NCI-H1417 (cell line): Measurements from ENCODE around the gene SFI1.
A peak's percentile ranks its signal among the peaks of the same experiment; 100 is the strongest.
"Not testable (repeated sequence)": the region's sequence is repeated elsewhere in the genome, so short reads cannot be mapped to it uniquely, and the experiment has no call there.

Experiments used
- DNase-seq, 3 experiments: peaks; one replicate each; lab custom pipeline; 2025; lab: John Stamatoyannopoulos, UW

Gene SFI1

DNA sequence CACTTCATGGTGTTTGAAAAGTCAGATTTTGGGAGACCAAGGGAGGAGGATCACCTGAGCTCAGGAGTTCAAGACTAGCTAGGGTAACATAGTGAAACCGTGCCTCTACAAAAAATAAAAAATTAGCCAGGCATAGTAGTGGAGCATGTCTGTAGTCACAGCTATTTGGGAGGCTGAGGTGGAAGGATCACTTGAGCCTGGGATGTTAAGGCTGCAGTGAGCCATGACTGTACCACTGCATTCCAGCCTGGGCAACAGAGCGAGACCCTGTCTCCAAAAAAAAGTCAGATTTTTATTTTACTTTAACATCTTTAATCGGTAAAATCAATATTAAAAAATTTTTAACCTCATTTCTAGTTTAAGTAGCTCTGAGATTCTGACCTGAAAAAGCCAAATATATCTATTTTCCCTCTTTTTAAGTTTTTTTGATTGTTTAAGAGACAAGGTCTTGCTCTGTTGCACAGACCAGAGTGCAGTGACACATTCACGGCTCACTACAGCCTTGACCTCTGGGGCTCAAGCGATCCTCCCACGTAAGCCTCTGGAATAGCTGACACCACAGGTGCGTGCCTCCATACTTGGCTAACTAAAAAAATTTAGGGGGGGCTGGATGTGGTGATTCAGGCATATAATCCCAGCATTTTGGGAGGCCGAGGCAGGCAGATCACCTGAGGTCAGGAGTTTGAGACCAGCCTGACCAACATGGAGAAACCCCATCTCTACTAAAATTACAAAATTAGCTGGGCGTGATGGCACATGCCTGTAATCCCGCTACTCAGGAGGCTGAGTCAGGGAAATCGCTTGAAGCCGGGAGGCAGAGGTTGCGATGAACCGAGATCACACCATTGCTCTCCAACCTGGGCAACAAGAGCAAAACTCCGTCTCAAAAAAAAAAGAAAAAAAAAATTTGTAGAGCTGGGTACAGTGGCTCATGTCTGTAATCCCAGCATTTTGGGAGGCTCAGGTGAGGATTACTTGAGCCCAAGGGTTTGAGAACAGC is 48.4 kb downstream of the SFI1 start:
- DNase-seq = no peak

DNA sequence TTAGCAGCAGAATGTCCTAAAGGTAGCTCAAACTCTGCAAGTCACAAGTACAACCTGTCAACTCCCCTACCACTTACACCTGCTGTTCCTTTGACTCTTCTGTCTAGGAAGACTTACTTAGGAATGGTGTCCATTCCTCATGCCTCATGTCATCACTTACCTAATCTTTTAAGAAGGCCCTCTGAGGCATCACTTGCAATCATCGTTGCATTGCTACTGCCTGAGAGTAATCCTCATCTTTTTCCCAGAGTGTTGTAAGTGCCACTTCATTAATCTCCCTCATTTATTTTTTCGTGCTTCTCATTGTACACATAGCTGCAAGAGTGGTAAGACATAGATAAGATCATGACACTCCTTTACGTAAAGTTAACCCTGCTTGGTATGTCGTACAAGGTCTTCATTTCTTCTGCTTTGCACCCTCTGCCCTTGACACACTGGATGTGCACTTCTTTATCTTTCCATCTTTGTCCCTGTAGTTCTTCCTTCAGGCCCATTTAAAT is 54.6 kb downstream of the SFI1 start:
- DNase-seq = no peak

DNA sequence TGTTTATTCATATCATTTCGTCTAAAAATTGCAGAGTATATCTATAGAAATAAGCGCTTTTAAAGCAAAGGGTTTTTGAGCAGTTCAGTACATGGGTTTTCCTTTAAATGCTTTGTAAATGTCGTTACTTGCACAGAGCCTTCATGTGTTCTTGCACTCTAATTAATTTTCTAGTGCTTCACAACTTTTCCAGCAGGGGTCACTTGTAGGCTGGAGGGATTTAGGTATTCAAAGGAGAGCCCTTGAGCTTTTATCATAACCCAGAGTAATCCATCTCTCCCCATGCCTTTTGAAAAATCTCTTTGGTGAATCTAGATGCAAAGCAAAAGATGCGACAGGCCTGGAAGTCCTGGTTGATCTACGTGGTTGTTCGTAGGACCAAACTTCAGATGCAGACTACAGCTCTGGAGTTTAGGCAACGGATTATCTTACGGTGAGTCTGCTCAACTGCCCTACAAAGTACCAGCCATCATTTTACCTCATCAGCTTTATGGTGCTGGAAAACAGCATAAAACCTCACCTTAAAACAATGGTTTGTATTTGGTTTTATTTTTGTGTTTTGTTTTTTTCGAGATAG is 60.4 kb downstream of the SFI1 start:
- DNase-seq = peak; percentile 6 to 40 (median 7)

DNA sequence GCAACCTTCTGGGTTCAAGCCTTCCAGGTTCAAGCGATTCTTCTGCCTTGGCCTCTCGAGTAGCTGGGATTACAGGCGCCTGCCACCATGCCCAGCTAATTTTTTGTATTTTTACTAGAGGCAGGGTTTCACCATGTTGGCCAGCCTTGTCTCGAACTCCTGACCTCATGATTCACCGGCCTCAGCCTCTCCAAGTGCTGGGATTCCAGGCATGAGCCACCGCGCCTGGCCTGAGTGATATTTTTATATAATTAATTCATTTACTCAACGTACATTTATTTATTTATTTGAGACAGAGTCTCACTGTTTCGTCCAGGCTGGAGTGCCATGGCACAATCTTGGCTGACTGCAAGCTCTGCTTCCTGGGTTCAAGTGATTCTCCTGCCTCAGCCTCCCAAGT is 62.2 kb downstream of the SFI1 start:
- DNase-seq = not testable (repeated sequence)

DNA sequence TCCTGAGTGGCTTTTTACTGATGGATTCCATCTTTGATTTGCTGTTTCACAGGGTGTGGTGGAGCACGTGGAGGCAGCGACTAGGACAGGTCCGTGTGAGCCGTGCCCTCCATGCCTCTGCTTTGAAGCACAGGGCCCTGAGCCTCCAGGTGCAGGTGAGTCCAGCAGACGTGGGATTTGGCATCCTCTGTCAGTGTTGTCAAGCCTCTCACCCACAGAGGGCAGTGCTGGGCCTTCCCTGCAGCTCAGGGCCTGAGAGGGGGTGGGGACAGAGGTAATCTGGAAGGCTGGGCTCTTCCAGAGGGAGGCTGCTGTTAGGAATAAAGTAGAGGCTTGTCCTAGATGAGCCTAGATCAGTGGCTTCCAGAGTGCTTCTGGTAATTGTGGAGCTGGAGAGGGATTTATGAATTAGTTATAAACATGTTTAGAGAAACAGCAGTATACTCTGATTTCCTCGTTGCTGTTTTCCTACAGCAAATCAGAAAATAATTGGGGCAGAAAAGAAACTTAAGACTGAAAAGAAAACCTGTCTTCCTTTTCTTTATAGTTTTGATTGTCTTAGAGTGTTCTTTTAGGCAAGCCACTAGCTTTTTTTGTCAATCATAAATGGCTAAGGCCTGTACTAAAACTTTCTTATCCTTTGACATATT is 65.0 kb downstream of the SFI1 start:
- DNase-seq = peak; percentile 59 to 78 (median 63)

DNA sequence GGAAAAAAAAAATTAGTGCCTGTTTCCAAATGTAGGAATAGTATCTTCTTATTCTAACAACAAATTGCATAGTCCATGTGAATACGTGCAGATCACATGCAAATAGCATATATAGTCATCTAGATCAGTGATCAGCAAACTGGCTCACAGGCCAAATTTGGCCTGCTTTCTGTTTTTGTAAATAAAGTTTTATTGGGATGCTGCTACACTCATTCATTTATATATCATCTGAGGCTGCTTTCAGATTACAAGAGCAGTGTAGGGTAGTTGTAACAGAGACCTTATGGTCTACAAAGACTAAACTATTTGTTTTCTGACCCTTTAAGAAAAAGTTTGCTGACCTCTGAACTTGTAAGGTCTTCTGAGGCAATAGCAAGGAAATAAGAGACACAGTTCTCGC is 65.6 kb downstream of the SFI1 start:
- no peak for DNase-seq

DNA sequence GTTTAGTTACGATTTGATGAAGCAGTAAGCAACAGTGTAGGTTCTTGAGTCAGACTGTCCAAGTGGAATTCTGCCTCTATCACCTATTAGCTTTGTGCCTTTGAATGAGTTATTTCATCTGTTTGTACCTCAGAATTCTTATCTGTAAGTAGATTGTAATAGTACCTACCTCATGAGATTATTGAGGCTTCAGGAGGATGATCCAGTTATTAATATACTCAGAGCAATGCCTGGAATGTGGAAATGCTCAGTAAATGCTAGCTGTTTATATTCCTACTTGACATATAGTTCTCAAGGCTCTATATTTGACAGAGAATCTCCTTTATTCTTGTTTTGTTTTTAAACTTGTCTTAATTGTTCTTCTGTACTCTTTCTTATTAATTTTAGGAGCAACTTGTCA is 70.1 kb downstream of the SFI1 start:
- DNase-seq = no peak

DNA sequence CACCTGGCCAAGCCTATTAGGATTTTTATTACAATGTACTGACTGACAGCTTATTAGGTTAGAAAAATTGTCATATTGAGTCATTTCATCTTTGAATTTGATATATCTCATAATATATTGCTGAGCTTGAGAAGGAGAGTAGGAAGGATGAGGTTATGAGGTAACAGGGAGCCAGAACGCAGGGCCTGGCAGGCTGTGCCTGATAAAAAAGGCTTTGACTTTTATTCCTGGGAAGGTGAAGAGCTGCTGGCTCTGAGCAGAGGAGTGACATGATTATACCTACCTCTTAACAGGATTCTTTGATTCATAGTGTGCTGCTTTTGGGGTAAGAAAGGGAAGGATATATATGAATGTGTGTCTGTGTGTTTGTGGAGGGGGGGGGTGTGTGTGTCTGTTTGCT is 70.9 kb downstream of the SFI1 start:
- DNase-seq = no peak

DNA sequence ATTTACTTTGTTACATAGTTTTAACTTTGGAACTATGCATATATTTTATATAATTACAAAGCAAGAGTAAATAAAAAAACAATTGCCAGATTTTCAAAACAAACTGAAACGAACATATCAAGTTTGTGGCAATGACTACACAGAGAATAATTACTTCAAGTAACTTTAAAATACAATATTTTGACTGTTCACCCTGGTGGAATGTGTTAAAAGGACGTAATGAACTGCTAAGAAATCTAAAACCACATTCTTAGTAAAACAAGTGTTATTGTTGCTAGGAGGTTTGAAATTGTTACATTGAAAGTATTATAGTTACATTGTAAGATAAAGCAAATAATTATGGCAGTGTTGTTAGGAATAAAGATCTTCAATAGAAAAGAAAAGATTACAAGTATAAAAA is 71.4 kb downstream of the SFI1 start:
- no peak for DNase-seq

DNA sequence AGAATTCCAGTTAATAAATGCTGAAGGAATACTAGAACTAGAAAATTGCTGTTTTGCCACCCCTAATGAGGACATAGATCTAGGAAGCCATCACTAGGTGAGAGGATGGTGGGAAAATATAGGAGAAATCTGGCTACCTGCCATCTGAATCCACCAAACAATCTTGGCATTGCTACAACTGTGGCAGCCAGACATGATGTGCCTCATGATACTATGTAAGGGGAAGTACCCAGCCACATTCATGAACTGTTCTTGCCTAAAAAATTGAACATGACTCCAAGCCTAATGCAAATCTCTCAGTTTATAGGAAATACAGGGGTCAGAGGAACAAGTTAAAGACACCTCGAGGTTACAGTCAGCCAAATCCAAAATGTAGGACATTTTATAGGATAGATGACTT is 72.8 kb downstream of the SFI1 start:
- no peak for DNase-seq

DNA sequence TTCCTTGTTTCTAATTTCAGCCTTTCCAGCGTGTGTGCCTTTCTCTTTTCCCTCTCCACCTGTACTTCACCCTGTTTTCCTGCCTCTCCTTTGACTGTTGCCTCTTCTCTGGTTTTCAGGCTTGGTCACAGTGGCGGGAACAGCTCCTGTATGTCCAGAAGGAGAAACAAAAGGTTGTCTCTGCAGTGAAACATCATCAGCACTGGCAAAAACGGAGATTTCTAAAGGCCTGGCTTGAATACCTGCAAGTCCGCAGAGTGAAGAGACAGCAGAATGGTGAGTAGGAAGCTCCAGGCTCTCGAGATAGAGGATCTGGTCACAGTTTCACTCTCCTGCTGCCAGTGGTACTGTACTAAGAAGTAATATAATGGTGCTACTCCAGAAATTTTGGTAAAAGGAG is 76.6 kb downstream of the SFI1 start:
- no peak for DNase-seq

DNA sequence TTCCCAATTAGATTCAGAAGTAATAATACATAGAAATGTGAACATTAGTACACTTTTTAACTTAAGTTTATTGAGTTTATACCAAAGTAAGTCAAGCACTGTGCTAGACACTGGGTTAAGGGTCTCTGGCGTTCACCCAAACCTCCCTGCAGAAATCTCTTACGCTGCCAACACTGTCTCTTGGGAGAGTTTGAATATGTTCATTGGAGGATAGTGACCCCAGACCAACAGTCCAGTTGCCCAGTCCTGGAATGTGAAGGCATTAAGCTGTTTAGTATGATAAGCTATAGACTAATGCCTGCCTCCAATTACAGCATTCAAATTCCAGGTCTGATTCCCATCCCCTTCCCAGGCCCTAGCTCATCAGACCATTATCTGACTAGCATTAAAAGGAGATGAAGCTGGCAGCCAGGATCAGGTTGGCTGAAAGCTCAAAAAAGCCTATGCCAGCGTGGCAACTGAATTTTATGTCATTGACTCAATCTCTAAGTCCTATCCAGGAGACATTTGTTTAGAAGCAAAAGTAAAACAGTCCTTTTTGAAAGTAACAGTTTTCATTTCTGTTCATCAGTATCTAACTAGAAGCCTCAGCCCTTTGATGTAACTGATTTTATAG is 77.8 kb downstream of the SFI1 start:
- DNase-seq = no peak

DNA sequence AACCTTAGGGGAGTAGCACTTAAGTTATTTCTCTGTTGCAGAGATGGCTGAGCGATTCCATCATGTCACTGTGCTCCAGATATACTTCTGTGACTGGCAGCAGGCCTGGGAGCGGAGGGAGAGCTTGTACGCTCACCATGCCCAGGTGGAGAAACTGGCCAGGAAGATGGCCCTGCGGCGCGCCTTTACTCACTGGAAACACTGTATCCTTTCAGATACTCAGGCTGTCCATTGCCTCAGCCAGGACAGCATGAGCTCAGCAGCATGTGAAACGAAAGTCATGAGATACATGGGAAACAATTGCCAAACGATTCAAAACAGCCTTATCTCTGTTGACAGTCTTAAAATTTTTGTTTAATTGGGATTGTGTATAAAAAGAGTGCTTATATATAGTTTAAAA is 78.9 kb downstream of the SFI1 start:
- no peak for DNase-seq

DNA sequence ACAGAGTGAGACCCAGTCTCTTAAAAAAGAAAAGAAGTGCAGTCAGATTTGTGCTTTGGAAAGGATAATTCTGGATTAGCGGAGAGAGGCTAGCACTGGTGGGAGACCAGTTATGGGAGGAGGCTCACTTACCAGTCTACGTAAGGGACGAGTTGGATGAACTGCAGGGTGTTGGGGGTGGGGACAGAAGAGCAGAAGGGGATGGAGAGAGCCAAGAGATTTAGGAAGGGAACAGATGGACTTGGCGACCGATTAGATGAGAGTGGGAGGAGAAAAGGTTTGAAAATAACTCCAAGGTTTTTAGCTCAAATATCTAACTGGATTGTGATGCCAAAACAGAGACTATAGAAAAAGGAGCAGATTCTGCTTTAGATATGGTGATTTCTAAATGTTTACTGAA is 81.4 kb downstream of the SFI1 start:
- no peak for DNase-seq

DNA sequence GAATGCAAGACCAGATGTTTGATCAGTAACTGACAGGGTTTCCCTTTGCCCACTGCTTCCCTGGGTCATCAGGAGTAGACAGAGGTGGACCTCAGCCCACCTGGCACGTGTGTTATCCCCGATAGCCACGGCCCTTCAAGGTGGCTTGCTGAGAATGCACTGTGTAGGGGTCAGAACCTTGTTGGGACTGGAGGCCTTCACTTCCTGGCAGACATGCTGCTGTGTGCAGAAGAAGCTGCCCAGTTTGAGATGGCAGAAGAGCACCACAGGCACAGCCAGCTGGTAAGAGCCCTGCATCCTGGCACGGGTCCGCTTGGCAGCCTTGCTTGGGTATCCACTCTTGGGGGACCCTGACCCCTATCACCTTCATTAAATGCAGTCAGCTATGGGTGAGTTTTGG is 81.8 kb downstream of the SFI1 start:
- no peak for DNase-seq

DNA sequence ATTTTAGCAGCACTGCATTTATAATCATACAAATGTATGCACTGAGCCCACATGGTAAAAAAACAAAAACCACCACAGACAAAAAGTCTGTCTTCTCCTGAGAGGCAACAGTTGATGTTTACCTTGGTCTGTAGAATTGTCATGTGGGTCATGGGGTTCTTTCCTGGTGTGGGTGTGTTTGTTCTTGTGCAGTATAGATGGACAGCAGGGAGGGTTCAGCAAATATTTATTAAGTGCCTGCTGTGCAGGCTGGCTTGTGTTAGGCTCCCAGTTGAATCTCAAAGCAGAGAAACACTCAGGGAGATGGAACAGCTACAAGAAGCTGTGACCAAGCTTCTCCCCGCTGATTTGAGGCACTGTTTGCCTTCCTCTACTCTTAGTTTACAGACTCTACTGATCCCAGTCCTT is 83.5 kb downstream of the SFI1 start:
- peak in 2 of 3 experiments; percentile 79 to 95 for DNase-seq

DNA sequence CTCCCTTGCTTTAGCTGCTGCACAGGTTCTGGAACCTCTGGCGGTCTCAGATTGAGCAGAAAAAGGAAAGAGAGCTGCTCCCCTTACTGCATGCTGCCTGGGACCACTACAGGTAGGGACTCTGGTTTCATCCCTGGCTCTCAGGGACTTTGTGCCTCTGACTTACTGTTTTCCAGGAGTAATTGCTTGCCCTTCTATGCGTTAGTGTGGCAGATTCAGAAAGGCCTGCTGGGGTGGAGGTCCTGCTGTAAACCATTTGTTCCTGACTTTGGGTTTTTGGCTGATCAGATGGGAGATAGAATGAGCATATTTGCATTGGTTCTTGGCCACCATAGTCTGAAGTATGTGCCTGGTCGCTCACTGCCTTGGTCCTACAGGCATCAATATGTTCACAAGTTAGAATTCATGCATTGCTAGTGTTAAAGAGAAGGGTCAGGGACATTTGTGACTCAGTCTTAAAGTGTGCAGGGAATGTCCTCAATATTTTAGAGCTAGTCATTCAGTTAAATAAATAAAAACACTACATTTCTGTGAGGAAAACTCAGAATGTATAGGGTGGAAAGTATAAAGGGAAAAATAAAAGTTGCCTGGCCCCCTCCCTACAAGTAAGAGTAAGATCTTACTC is 87.6 kb downstream of the SFI1 start:
- no peak for DNase-seq

DNA sequence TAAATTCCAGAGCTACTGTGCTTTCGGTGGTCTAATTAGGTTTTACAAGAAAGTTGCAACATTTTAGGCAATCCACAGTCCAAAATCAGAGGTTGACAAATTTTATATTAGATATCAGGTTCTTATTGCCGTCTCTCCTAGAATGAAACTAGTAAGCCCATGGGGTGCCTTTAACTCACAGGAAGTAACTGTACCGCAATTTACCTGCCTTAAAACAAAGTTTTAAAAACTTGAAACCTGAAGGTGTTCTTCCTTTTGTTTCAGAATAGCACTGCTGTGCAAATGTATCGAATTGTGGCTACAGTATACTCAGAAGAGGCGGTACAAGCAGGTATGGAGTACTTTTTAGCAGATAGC is 88.4 kb downstream of the SFI1 start:
- DNase-seq = no peak

DNA sequence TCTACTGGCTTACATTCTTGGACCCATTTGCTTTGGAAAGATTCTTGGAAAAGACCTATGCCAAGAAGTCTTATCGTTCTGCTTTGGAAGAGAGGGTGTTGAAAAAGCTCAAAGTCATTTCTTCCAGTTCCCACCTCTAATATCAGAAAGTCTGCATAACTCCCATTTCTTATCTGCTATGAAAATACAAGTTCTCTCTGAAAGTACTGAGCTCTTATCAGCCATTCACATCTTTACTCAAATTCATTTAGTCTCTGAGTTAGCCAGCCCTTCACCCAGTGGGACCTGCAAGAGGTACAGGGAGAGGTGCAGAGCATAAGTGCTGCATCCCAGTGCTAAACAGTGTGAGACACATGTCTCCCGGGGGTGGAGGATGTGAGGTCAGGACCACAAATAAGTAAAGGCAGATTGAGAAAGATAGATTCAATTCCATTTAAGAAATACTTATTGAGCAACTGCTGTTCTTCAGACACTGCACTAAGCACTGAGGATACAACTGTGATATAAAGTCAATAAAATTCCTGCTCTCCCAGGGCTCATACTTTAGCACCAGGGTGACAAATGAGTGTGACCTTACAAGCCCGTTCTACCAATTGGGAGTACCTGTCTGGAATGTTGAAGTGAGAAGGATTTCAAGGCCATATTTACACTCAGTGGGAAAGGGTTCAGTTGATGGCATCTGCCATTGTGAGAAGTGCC is 89.0 kb downstream of the SFI1 start:
- no peak for DNase-seq

DNA sequence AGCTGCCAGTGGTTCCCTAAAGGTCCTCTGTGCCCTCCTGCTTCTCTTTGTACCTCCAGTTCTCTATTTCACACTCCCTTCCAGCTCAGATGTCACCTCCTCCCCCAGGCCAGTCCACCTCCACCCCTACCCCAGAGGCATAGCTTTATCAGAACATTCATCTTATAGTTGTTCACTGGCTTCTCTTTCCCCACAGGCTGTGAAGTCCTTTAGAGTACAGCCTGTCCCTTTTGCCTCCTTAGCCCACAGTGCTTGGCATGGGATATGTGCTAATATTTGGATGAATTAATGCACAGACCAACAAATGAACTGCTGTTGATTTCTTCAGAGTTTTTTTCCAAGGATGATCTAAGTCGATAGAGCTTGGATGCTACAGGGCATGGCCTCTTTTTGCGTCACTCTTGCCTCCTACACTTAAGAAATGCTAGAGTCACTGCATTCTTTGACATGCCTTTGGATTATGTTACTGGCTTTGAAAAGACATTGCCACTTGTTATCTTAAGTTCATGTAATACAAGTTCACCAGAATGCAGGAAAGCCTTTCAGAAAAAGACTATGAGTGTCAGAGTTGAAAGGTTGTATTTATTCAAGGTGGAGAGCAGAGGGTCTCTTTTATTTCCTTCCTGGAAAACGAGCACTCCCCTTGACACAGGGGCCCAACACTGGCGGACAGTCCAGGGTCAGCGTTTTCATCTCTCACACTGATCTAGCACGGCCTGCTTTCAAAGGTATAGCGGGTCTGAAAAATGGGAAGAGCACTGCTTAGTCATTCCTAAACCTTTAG is 90.0 kb downstream of the SFI1 start:
- no peak for DNase-seq
